Tibial nerve (tissue), 4 donors: ENCODE data around the gene PRSS53.

Experiments used
- EP300 ChIP-seq, 2 donors: sonication (generic); formaldehyde crosslinking; IDR thresholded peaks; one replicate each; pipeline ENCODE4 v1.6.1; 2017; ENCODE audit warnings: antibody characterized with exemption in 2 of 2, mild to moderate bottlenecking in 1 of 2
- POLR2A ChIP-seq, 2 donors: fragments of 450-650 bp; IDR thresholded peaks; one replicate each; pipeline ENCODE4 v1.6.1; 2017; ENCODE audit warnings: antibody characterized with exemption in 2 of 2, mild to moderate bottlenecking in 2 of 2, moderate library complexity in 2 of 2
- TF ChIP-seq, protein P1 (sequence below), 5 experiments: fragments of 200-600 bp in 3 of 5; fragments of 450-650 bp in 2 of 5; sonication (generic) in 3 of 5; IDR thresholded peaks; one replicate each; pipeline ENCODE4 v1.5.1; 2016 to 2019; ENCODE audit warnings: antibody characterized with exemption in 5 of 5, mild to moderate bottlenecking in 3 of 5, moderate library complexity in 2 of 5

- TF ChIP-seq, protein P1, sequence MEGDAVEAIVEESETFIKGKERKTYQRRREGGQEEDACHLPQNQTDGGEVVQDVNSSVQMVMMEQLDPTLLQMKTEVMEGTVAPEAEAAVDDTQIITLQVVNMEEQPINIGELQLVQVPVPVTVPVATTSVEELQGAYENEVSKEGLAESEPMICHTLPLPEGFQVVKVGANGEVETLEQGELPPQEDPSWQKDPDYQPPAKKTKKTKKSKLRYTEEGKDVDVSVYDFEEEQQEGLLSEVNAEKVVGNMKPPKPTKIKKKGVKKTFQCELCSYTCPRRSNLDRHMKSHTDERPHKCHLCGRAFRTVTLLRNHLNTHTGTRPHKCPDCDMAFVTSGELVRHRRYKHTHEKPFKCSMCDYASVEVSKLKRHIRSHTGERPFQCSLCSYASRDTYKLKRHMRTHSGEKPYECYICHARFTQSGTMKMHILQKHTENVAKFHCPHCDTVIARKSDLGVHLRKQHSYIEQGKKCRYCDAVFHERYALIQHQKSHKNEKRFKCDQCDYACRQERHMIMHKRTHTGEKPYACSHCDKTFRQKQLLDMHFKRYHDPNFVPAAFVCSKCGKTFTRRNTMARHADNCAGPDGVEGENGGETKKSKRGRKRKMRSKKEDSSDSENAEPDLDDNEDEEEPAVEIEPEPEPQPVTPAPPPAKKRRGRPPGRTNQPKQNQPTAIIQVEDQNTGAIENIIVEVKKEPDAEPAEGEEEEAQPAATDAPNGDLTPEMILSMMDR (IDR thresholded peaks at IDR 0.05), result no peak
- TF ChIP-seq POLR2A (IDR thresholded peaks at IDR 0.05), result no peak
- no peak for TF ChIP-seq EP300 (IDR thresholded peaks at IDR 0.05)
Observed at GRCh38 chr16:31107465-31107867, 18.7 kb upstream of the PRSS53 start.
